ENCODE results near the gene RDH14. TPM values are rescaled to one million over a fixed set of nuclear protein-coding genes. Genes with fewer than 3 reads are reported as not detected.

RDH14 gene
- total RNA-seq, 2 donors from 2014 or later = 8.1 to 13.9 TPM

DNA sequence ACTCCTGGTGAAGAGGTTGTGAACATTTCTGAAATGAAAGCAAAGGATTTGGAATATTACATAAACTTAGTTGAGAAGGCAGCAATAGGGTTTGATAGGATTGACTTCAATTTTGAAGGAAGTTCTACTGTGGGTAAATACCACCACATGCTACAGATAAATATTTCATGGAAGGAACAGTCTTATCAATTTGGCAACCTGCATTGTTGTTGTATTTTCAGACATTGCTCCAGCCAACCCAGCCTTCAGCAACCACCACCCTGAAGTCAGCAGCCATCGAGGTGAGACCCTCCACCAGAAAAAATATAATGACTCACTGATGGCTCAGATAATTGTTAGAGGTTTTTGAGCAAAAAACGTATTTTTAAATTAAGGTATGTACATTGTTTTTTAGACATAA lies 10.0 kb downstream of the RDH14 start:
- Mint-ChIP-seq H3K36me3 (ENCODE audit: low read depth) (peaks cover 33% of the 10 kb centered on the region), H3K4me3 (no peak overlapping the region), H3K4me1 (peaks cover 12% of the 10 kb centered on the region), H3K27me3 (no peaks in the 10 kb centered on the region), H3K9me3 (no peaks in the 10 kb centered on the region), H3K27ac (no peak overlapping the region)
- ATAC-seq (replicated peaks) = no peak

DNA sequence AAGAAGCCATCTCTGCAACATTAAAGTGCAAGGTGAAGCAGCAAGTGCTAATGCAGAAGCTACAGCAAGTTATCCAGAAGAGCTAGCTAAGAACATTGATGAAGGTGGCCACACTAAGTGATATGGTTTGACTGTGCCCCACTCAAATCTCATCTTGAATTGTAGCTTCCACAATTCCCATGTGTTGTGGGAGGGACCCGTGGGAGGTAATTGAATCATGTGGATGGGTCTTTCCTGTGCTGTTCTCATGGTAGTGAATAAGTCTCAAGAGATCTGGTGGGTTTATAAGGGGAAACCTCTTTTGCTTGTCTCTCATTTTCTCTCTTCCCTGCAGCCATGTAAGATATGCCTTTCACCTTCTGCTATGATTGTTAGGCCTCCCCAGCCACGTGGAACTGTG lies 11.4 kb downstream of the RDH14 start:
- Mint-ChIP-seq H3K27ac (no peak overlapping the region), H3K4me3 (no peak overlapping the region), H3K9me3 (no peaks in the 10 kb centered on the region), H3K27me3 (no peaks in the 10 kb centered on the region), H3K36me3 (ENCODE audit: low read depth) (peaks cover 21% of the 10 kb centered on the region), H3K4me1 (peaks cover 12% of the 10 kb centered on the region)
- ATAC-seq (replicated peaks) = no peak

DNA sequence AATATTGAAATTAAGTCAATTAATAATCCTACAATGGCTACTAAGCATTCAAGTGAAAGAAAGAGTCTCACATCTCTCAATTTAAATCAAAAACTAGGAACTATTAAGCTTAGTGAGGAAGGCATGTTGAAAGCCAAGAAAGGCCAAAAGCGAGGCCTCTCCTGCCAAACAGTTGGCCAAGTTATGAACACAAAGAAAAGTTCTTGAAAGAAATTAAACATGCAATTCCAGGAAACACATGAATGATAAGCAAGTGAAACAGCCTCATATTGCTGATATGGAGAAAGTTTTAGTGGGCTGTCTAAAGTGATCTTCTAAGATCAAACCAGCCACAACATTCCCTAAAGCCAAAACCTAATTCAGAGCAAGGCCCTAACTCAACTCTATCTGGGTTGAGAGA lies 11.8 kb downstream of the RDH14 start:
- Mint-ChIP-seq H3K9me3 (no peaks in the 10 kb centered on the region), H3K36me3 (ENCODE audit: low read depth) (peaks cover 18% of the 10 kb centered on the region), H3K27me3 (no peaks in the 10 kb centered on the region), H3K27ac (no peak overlapping the region), H3K4me1 (peaks cover 12% of the 10 kb centered on the region), H3K4me3 (no peak overlapping the region)
- no peak for ATAC-seq (replicated peaks)

DNA sequence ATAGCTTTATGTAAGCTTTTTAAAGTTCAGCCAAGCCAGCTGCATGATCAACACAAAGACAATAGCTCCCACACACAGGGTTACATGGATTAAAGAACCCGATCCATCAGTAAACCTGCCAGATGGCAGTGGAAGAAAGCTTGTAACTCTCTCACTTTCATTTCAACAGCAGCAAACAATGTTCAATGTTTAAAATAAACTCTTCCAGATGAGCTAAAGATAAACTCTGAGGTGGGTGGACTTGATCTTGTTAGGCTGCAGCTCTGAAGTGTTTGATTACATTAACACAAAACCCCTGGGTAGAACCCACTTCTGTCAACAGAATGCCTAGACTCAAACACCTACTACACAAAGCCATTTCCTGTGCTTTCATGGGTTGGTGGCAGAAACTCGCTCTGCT lies 13.9 kb downstream of the RDH14 start:
- Mint-ChIP-seq H3K36me3 (ENCODE audit: low read depth) (peaks cover 1% of the 10 kb centered on the region), H3K4me1 (peaks cover 3% of the 10 kb centered on the region), H3K4me3 (no peak overlapping the region), H3K27ac (no peak overlapping the region), H3K27me3 (peaks cover 4% of the 10 kb centered on the region), H3K9me3 (peaks cover 5% of the 10 kb centered on the region)
- no peak for ATAC-seq (replicated peaks)

DNA sequence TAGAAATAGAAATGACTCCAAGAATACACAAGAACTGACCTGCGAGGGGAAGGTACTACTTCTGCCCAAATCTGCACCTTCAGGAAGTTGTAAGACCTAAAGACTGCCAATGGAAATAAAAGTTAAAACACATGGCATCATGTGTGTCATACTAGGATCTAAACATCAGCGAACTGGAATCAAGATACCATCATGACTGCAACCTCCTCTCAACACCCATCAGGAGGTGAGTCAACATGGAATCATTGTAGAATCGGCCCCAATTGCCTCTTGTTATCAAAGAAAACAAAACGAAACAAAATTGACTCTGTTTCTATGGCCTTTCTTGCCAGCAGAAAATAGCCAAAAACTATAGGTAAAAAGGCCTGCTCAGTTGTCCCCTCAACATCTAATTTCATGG lies 15.1 kb downstream of the RDH14 start:
- Mint-ChIP-seq H3K4me1 (peaks cover 3% of the 10 kb centered on the region), H3K27me3 (peaks cover 9% of the 10 kb centered on the region), H3K4me3 (no peak overlapping the region), H3K9me3 (peaks cover 11% of the 10 kb centered on the region), H3K27ac (no peak overlapping the region), H3K36me3 (ENCODE audit: low read depth) (no peaks in the 10 kb centered on the region)
- ATAC-seq (replicated peaks) = peak; percentile 77

DNA sequence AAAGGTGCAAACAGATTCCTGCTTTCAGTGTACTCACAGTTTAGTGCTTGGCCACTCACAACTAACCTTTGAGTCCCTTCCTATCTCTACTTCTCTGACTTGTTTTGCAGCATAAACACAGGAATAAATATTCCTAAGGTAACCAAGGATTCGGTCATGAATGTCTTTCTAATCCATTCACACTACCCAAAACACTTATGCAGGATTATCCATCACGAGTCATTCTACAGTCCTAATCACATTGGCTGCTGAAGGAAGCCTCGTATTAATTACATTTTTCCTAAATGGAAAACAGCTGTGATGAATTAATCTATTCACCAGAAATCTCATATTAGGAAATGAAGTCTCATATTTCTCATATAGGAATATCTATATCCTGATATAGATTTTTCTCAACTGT lies 16.3 kb downstream of the RDH14 start:
- ATAC-seq (replicated peaks) = no peak
- Mint-ChIP-seq H3K27ac (no peak overlapping the region), H3K9me3 (peaks cover 11% of the 10 kb centered on the region), H3K4me3 (no peak overlapping the region), H3K36me3 (ENCODE audit: low read depth) (no peaks in the 10 kb centered on the region), H3K27me3 (peaks cover 9% of the 10 kb centered on the region), H3K4me1 (peaks cover 3% of the 10 kb centered on the region)

DNA sequence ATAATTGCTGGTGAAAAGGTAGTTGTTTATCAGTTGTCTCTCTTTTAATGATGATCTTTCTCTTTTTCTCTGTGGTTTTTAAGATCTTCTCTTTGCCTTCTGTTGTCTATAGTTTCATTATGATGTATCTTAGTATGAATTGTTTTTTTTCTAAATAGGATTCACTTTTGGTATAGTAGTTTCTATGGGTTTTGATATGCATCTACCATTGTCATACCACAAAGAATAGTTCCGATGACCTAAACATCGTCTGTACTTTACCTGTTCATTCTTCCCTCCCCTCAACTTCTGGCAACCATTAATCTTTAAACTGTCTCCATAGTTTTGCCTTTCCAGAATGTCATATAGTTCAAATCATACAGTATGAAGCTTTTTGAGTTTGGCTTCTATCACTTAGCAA lies 19.6 kb downstream of the RDH14 start:
- H3K4me1 Mint-ChIP-seq = no peaks in the 10 kb centered on the region
- peaks cover 11% of the 10 kb centered on the region for H3K9me3 Mint-ChIP-seq
- no peak overlapping the region for H3K4me3 Mint-ChIP-seq
- no peaks in the 10 kb centered on the region for H3K36me3 Mint-ChIP-seq (ENCODE audit: low read depth)
- ATAC-seq (replicated peaks) = peak; percentile 75
- H3K27ac Mint-ChIP-seq = no peak overlapping the region
- H3K27me3 Mint-ChIP-seq = peaks cover 12% of the 10 kb centered on the region

DNA sequence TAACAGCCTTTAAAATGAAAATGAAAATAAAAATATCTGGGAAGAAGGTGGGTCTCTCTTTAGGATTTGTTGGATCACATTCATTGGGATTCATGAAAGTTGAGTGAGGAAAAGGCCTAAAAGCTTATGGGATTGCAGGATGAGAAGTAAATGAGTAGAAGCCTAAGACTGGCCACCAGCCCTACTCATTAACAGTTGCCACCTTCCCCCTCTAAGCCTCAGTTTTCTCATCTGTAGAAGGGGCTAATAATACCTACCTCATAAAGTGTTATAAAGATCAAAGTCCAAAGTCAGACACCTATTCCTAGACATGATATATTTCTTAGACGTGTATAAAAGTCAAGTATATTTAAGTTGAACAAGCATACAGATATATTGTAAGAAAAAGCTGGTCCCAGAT lies 23.8 kb downstream of the RDH14 start:
- no peak overlapping the region for H3K27ac Mint-ChIP-seq
- peaks cover 13% of the 10 kb centered on the region for H3K27me3 Mint-ChIP-seq
- ATAC-seq (replicated peaks) = no peak
- H3K4me3 Mint-ChIP-seq = no peak overlapping the region
- no peaks in the 10 kb centered on the region for H3K4me1 Mint-ChIP-seq
- H3K9me3 Mint-ChIP-seq = peaks cover 11% of the 10 kb centered on the region
- H3K36me3 Mint-ChIP-seq (ENCODE audit: low read depth) = no peaks in the 10 kb centered on the region

DNA sequence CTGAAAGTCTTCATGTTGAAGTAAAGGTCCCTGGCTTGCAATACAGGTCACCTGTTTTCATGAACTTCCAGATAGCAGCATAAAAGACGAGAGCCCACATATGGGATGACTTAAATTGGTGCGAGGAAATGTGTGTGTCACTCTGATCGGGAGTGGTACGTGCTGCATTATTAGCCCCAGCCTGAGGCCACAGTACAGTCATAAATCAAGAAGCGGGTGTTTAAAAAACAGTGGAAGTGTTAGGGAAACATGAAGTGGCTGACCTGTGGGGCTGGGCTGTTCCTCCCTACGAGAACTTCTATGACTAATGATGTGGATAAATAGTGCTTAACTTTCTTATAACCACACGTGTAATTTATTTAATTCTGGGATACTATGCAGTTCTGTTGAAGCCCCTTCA lies 24.4 kb downstream of the RDH14 start:
- no peak overlapping the region for H3K27ac Mint-ChIP-seq
- H3K4me1 Mint-ChIP-seq = no peaks in the 10 kb centered on the region
- ATAC-seq (replicated peaks) = no peak
- H3K4me3 Mint-ChIP-seq = no peak overlapping the region
- H3K9me3 Mint-ChIP-seq = peaks cover 8% of the 10 kb centered on the region
- peaks cover 11% of the 10 kb centered on the region for H3K27me3 Mint-ChIP-seq
- no peaks in the 10 kb centered on the region for H3K36me3 Mint-ChIP-seq (ENCODE audit: low read depth)

DNA sequence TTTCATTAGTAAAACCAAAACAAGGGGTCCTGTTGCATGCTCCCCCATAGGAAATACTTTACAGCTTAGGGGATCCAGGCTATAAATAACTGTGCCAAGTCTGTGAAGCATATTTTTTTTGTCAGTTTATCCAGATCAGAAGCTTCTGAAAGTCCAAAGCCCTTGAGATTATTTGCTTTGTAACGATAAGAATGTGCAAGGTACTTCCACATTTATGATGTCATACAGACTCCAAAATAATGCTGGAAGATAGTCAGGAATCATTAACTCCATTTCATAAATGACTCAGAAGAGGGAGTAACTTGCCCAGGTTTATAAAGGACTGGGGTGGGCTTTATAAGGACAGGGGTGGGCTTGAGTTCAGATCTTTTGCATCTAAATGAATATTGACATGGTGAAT lies 29.3 kb downstream of the RDH14 start:
- H3K9me3 Mint-ChIP-seq = peaks cover 4% of the 10 kb centered on the region
- H3K4me3 Mint-ChIP-seq = no peak overlapping the region
- H3K27ac Mint-ChIP-seq = no peak overlapping the region
- ATAC-seq (replicated peaks) = no peak
- no peaks in the 10 kb centered on the region for H3K4me1 Mint-ChIP-seq
- H3K27me3 Mint-ChIP-seq = peaks cover 10% of the 10 kb centered on the region
- H3K36me3 Mint-ChIP-seq (ENCODE audit: low read depth) = no peaks in the 10 kb centered on the region

DNA sequence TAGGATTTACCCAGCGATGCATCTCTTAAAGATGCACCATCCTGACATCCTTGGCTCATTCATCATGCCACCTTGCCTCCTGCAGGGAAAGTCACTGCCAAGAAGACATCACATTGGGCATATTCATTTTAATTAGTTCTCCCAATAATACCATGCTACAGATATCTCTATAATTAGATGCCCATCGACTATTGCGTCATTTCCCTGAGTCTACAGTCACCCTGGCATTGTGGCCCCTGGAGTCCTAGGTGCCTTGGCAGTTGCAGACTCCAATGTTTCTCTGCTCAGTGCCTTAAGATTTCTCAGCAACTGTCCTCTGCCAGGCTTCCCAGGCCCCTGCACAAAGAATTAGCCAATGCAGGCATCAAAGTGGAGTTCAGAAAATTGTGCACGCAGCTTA lies 32.6 kb downstream of the RDH14 start:
- Mint-ChIP-seq H3K9me3 (no peaks in the 10 kb centered on the region), H3K27ac (no peak overlapping the region), H3K36me3 (ENCODE audit: low read depth) (no peaks in the 10 kb centered on the region), H3K4me1 (no peaks in the 10 kb centered on the region), H3K4me3 (no peak overlapping the region), H3K27me3 (peaks cover 4% of the 10 kb centered on the region)
- no peak for ATAC-seq (replicated peaks)

DNA sequence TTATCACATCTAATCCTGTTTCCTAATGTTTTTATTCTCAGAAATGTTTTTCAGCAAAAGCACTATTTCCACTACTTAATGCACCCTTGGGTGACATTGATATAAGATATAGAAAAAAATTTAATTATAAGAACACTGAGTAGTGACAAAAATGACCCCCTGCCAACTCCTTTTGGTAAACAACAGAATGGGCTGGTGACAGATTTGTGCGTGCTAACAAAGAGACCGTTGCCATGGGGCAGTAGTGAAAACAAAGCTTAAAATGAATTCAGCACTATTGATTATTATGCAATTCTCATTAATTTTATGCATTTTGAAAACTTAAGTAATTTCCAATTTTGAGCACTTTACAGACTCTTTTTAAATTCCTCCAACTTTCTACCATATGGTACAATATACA lies 33.1 kb downstream of the RDH14 start:
- no peak overlapping the region for H3K4me3 Mint-ChIP-seq
- ATAC-seq (replicated peaks) = no peak
- H3K27me3 Mint-ChIP-seq = peaks cover 4% of the 10 kb centered on the region
- no peak overlapping the region for H3K27ac Mint-ChIP-seq
- no peaks in the 10 kb centered on the region for H3K9me3 Mint-ChIP-seq
- no peaks in the 10 kb centered on the region for H3K4me1 Mint-ChIP-seq
- H3K36me3 Mint-ChIP-seq (ENCODE audit: low read depth) = no peaks in the 10 kb centered on the region

DNA sequence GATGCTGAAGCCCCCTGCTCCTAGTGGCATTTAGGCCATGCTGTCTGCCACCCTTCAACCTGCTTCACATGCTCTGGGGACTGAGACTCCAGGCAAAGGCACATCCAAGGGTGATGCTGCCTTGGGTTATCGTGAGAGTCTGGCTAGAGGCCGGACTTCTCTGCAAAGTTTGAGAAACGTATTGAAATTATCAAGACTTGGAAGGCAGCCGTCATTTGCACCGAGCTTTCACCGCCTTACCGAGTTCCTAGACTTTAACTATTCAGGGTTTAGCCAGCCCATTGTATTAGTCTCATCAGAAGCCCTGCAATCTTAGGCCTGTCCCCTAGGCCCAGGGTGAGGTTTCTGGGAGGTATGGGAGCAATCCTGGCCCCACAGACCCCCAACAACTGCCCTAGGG lies 34.0 kb downstream of the RDH14 start:
- Mint-ChIP-seq H3K4me1 (no peaks in the 10 kb centered on the region), H3K27me3 (peaks cover 4% of the 10 kb centered on the region), H3K36me3 (ENCODE audit: low read depth) (no peaks in the 10 kb centered on the region), H3K4me3 (no peak overlapping the region), H3K9me3 (no peaks in the 10 kb centered on the region), H3K27ac (no peak overlapping the region)
- ATAC-seq (replicated peaks) = no peak

DNA sequence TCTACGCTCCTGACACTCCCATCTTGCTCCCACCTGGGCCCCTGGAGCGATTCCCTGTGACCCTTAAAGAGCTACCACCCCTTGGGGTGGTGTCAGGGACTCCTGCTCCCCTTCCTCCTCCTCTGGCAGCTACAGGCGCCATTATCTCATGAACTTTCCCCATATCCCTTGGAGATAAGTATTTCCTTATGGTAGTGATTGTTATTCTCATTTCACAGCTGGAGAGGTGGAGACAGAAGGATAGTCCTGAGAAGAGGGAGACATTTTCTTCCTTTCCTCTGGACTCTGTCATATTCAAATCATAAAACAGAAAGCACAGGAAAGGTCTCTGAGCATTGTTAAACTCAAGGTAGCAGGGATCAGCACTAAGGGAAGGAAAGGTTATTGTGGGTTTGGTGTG lies 34.6 kb downstream of the RDH14 start:
- no peaks in the 10 kb centered on the region for H3K4me1 Mint-ChIP-seq
- H3K9me3 Mint-ChIP-seq = no peaks in the 10 kb centered on the region
- no peak overlapping the region for H3K4me3 Mint-ChIP-seq
- no peak for ATAC-seq (replicated peaks)
- peaks cover 1% of the 10 kb centered on the region for H3K27me3 Mint-ChIP-seq
- H3K27ac Mint-ChIP-seq = no peak overlapping the region
- no peaks in the 10 kb centered on the region for H3K36me3 Mint-ChIP-seq (ENCODE audit: low read depth)

DNA sequence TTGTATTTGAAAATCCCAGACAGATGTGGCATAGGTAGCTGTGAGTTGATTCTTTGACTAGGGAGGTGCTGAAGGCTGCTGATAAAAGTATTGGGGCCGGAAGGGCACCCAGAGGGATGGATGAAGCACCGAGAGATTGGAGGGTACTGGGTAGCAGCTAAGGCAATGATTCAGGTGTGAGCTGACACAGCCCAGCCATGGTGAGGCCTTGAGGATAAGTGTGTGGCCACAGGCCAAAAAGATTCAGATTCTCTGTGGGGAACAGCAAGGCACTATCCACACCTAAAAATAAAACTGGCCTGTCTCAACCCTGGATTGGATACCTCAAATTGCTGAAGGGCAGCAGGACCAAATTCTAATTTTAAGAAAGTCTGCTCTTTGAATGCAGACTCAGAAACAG lies 35.2 kb downstream of the RDH14 start:
- no peaks in the 10 kb centered on the region for H3K36me3 Mint-ChIP-seq (ENCODE audit: low read depth)
- H3K27me3 Mint-ChIP-seq = peaks cover 3% of the 10 kb centered on the region
- H3K4me1 Mint-ChIP-seq = no peaks in the 10 kb centered on the region
- no peak for ATAC-seq (replicated peaks)
- H3K4me3 Mint-ChIP-seq = no peak overlapping the region
- no peaks in the 10 kb centered on the region for H3K9me3 Mint-ChIP-seq
- H3K27ac Mint-ChIP-seq = no peak overlapping the region

DNA sequence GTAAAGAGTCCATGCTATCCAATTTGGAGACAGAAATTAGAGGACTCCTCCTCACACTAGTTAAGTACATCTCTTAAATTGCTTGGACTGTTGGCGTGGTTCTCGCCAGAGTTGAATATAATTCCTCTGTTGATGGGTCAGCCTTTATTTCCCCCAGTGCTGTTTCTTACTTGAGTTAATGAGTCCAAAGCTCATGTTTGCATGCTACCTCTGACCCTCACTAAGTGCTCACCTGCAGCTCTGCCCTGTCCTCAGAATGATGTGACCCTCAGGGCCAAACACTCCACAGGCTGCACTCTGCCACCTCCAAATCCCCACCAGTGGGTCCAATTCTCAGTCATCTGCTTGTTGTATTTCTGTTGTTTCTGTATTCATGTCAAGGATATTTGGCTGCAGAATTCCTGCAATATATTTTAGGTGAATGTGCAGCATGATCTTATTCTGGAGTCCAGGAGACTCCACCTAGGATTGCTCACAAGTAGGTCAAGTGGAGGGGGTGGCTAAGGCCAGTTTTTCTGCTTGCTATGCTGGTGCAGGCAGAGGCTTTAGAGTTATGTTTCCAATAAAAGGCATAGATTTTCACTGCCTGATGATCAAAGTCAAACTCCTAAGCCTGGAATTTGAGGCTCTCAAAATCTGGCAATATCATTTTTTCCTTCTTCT lies 37.8 kb downstream of the RDH14 start:
- Mint-ChIP-seq H3K27me3 (peaks cover 11% of the 10 kb centered on the region), H3K9me3 (no peaks in the 10 kb centered on the region), H3K4me3 (no peak overlapping the region), H3K4me1 (no peaks in the 10 kb centered on the region), H3K36me3 (ENCODE audit: low read depth) (no peaks in the 10 kb centered on the region), H3K27ac (no peak overlapping the region)
- ATAC-seq (replicated peaks) = no peak

Measured in activated T-helper 17 cell treated with anti-CD3 and anti-CD28 coated beads, Interleukin-2, amount 50 U/mL, for 72 hours (primary cell).